CD4-positive, alpha-beta T cell treated with Interleukin-4 for 1 hour (primary cell): Measurements from ENCODE around the gene DGKB.

ENCODE experiments used
- DNase-seq, 2 donors: peaks; one replicate each; pipeline ENCODE4 v3.0.0-alpha.2; 2020 to 2022

DGKB gene

DNA sequence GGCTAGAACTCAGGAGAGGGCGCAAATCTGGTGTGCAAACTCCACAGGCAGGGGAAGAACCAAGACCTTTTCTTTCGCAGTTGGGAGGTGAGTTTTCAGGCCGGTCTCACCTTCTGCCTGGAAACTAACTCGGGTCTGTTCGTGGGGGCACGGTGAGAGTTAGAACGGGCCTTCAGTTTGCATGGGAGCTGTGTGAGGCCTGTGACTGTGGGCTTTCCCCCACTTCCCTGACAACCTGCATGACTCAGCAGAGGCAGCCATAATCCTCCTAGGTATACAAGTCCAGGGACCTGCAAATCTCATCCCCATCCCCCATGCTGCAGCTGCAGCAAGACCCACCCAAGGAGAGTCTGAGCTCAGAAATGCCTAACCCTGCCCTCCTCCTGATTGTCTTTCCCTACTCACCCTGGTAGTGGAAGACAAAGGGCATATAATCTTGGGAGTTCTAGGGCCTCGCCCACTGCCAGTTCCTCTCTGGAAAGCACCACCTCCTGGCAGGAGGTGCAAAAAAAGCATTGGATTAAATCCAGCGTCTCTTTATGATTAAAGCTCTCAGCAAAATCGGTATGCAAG, 718.2 kb downstream of the DGKB start:
- DNase-seq: no peak

GRCh38 chr7:14179781-14180180, 722.8 kb downstream of the DGKB start:
- no peak for DNase-seq

GRCh38 chr7:14177876-14178275, 724.7 kb downstream of the DGKB start:
- no peak for DNase-seq

DNA sequence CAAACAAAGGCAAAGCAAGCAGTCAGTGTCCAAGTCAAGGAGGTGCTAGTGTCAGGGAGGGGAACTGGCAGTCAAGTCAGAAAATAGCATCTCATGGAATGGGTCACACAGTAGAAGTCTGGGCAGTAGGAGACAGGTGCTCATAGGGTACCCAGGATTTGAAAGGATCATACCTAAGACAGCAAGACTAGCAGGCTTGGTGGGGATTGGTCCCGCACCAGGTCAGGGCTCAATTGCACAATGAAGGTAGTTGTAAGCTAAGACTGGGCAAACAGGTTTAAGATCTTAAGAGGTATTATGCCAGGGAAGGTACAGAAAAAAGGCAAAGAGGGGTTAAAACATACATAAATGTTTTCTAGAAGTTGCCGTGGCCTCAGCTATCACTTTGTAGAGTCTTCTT, 731.7 kb downstream of the DGKB start:
- no peak for DNase-seq

DNA sequence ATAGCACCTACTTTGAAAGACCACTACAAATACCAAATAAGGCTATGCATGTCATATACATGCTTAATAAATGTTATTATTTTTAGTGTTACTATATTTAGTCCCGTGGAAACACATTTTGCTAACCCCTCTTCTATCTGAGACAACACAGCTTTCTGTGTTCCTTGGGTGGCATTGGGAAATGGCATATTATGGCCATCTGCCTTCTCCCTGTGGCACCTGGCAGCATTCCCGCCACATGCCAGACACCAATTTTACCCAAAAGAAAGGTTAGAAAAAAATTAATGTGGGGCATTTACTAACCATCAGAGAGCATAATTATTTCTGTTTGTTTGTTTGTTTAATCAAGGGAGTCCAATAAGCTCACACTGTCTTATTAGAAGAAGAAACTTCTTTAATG, 744.4 kb downstream of the DGKB start:
- no peak for DNase-seq

DNA sequence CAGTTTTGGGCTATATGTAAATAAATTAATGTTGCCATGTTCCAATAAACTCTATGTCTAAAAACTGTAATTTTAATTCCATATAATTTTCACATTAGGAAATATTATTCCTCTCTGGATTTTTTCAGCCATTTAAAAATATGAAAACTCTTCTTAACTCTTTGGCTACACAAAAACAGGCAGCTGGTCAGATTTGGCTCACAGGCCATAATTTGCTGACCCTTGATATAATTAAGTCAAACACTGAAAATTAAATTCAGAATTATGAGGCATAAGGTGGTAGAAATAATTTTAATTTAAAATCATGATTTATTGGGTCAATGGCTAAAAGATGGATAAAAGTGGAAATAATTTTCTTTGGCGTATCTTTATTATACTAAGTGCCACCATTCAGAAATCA, 746.1 kb downstream of the DGKB start:
- no peak for DNase-seq

DNA sequence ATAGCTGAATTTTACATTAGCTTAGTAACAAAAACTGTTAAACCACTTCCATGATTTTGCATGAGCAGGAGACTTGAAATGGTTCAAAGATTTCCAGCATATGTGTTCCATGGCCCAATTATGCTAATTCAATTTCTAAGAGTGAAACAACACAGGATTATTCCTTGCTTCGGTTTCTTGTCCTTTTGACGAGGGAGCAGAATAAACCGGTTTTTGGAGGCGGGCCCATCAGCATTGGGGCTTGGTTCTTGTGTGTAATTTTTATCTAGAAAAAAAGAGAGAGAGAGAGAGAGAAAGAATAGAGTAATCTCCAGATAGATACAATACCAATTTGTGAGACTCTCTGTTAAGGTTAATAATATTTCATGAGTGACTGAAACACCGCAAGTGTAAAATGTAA, 753.6 kb downstream of the DGKB start:
- DNase-seq: no peak

DNA sequence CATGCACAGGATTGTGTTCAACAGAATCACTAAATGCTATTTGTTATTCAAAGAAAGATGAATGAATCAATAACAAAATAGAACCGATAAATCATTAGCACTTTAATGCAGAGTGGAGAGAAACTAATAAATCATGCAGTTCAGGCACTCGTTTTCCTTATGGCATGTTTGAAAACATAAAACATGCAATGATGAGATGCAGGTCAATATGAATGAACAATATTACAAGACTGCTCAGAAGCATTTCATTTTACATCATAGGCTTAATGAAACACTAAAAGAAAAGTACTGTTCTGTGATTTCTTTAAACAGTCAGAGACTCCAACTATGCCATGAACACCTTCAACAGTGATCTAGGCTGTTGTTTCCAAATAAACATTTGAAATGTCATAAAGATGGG, 755.0 kb downstream of the DGKB start:
- no peak for DNase-seq

DNA sequence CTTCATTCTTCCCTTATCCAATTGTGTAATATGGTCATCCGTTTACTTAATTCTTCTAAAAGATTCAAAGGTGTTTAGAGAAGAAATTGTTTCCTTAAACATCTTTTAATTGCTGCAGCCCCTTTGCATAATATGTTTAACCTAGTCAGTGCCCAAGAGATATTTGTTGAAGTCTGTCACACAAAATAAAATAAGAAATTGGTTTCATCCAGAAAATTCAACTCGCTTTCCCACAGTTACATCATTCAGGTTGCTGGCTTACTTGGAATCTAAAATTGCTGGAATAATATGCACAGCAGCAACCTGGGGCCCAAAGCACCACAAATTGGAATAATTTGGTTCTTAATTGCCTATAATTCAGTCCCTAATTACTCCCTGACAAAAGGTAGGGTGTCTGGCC, 758.0 kb downstream of the DGKB start:
- no peak for DNase-seq

- no peak for DNase-seq
Observed at GRCh38 chr7:14144109-14144508, 758.4 kb downstream of the DGKB start.

- DNase-seq: no peak
Observed at GRCh38 chr7:14137676-14138075, 764.9 kb downstream of the DGKB start.

DNA sequence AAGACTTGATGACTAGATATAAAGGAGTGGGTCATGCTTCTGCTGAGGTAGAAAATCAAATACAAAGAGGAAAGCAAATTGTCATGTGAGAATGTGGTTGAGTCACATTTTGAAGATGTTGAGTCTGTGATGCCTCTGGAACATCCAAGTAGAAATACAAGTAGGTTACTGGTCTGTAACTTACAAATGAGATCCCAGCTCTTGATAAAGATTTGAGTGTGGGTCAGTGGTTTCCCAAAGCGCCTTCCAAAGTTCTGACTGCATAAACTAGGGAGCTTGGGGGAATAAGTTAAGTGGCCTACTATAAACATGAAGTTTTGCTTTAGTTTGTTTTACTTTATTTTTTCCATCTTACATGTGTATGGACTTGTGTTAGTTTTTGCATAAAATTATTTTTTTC, 768.8 kb downstream of the DGKB start:
- DNase-seq: no peak

- no peak for DNase-seq
Observed at GRCh38 chr7:14125998-14126397, 776.6 kb downstream of the DGKB start.

GRCh38 chr7:14124716-14125115, 777.8 kb downstream of the DGKB start:
- no peak for DNase-seq

DNA sequence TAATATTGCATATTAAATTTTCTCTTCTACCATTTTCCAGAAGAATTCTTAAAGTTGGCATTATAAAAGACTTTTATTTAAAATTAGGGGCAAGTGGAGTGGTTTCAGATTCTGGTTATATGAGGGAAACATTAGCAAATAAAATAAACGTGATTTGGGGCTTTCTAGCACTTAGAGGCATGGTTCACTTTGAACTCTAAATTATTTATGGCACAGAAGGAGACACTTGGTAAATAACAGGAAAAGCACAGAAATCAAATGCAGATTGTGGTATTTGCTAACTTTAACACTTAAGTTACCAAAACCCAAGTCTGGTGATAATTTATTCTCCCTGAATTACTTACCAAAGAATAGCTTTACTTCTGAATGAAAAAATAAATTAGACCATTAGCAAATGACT, 778.6 kb downstream of the DGKB start:
- DNase-seq: no peak

GRCh38 chr7:14115701-14116100, 786.9 kb downstream of the DGKB start:
- DNase-seq: no peak

DNA sequence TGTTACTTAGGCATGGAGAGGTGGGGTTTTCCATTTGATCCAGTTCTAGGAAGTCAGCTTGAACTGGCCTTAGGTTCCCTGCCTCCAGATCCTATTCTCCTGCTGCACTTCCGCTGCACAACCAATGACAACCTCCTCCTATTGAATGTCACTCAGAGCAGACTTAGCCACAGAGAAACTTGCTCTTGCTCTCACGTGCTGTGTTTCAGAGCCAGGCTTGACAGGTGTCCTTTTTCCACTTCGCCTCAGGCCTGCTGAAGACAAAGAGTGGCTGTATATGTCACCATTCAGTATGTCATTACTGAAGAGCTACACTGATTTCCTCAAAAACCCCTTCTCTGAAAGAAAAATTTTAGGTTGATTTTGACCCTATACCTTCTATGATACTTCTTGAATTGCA, 797.7 kb downstream of the DGKB start:
- no peak for DNase-seq

DNA sequence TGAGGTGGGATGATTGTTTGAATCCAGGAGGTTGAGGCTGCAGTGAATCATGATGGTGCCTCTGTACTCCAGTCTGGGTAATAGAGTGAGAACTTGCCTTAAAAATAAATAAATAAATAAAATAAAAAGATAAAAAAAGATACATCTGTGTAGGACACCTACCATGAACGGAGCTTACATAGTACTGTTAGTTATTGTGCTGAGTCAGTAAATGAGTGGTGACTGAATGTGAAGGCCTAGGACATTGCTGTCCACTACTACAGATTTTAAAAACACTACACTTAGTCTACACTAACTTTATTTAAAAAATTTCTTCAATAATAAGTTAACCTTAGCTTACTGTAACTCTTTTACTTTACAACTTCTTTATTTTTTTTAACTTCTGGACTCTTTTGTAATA, 806.4 kb downstream of the DGKB start:
- no peak for DNase-seq

DNA sequence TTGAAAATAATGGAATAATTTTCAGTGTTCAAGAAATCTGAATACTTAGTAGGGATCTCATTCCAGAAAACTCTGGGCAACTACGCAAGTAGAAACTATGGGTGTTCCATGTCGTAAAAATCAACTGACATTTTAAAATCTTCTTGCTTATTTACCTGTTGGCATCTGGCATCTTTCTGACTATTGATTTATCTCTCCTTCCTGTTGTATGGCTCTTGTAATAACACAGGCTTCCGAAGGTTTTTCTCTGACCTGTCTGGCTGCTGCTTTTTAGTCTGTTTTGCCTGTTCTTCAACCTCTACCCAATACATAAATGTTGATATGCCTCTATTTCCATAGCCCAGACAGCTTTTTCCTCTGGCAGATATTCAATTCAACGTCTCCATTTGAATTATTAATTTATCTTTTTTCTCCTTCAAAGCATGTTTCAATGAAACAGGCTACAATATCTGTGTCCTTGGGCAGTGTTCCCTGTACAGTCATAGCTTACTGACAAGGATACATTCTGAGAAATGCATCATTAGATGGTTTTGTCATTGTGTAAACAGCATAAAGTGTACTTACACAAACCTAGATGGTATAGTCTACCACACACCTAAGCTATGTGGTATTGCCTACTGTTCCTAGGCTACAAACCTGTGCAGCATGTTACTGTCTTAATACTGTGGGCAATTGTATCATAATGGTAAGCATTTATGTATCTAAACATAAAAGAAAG, 807.2 kb downstream of the DGKB start:
- DNase-seq: no peak
